ENCODE results near the gene HEXIM1.

HEXIM1 gene

GRCh38 chr17:45115871-45116270 lies 32.4 kb upstream of the HEXIM1 start:
- no peak for TF ChIP-seq Cebpa-rat (IDR thresholded peaks at IDR 0.05)
- Histone ChIP-seq H3K9me3 (replicated peaks in 1 of 11) (no peaks in the 10 kb centered on the region), H3K27ac (peak overlapping the region in 3 of 11 experiments; percentile 19 to 23 (median 21); a peak in 3 of 22 replicates), H4K20me1 (peaks cover 0 to 17% (median 0%) of the 10 kb centered on the region in 11 experiments; a peak in 5 of 22 replicates), H3K27me3 (peaks cover 0 to 2% (median 0%) of the 10 kb centered on the region in 11 experiments; a peak in 3 of 22 replicates), H3K4me3 (no peak overlapping the region), H3K36me3 (peaks cover 0 to 36% (median 0%) of the 10 kb centered on the region in 11 experiments; a peak in 3 of 22 replicates), H3K4me1 (peaks cover 45 to 83% (median 70%) of the 10 kb centered on the region in 10 experiments), H3K4me2 (peak overlapping the region; percentile 9 to 65 (median 40); a peak in 20 of 22 replicates), H3K9ac (peak overlapping the region in 1 of 11 experiments; percentile 12; a peak in 2 of 22 replicates)

DNA sequence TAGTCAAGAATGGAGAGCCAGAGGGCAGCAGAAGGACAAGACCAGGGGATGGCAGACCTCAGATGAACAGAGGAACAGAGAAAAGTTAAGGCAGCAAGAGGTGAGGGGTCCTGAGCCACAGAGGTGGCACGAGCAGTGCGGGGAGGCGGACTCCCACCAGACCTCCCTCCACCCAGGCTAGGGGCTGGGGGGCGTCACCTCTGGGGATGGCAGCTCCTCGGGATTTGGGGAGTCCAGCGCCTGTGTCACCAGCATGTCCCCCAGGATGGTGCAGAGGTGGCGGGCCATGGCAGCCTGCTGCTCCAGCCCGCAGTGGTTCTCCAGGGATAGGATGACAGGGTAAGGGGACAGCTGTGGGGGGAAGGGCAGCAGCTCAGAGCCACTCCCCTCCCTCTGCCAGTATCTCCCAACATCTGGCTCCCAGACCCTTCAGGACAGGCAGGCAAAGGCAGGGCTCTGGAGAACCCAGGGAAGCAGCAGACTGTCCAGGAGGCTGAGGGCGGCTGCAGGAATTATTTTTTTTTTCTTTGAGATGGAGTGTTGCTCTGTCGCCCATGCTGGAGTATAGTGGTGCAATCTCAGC lies 31.8 kb upstream of the HEXIM1 start:
- Histone ChIP-seq H3K36me3 (peaks cover 0 to 39% (median 0%) of the 10 kb centered on the region in 11 experiments; a peak in 3 of 22 replicates), H3K4me1 (peaks cover 38 to 76% (median 64%) of the 10 kb centered on the region in 10 experiments), H3K9me3 (replicated peaks in 1 of 11) (no peaks in the 10 kb centered on the region), H3K27ac (peak overlapping the region in 2 of 11 experiments; percentile 19 to 21; a peak in 1 of 22 replicates), H3K9ac (no peak overlapping the region; a peak in 1 of 22 replicates), H3K27me3 (peaks cover 0 to 8% (median 0%) of the 10 kb centered on the region in 11 experiments; a peak in 5 of 22 replicates), H3K4me3 (no peak overlapping the region), H3K4me2 (peak overlapping the region; percentile 9 to 65 (median 40); a peak in 20 of 22 replicates), H4K20me1 (peaks cover 0 to 21% (median 0%) of the 10 kb centered on the region in 11 experiments; a peak in 6 of 22 replicates)
- no peak for TF ChIP-seq Cebpa-rat (IDR thresholded peaks at IDR 0.05)

DNA sequence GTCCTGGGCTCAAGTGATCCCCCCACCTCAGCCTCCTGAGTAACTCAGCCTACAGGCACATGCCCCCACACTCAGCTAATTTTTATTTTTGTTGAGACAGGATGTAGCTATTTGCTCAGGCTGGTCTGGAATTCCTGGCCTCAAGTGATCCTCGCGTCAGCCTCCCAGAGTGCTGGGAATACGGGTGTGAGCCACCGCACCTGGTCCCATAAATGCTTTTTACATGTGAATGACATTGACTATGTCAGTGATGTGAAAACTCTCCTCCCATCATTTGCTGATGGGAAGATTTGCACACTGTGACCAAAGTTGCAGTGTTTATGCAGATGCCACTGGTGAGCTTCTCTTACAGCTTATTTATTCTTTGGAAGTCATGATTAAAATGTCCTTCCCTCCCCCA lies 30.9 kb upstream of the HEXIM1 start:
- peaks cover 0 to 39% (median 0%) of the 10 kb centered on the region in 11 experiments; a peak in 3 of 22 replicates for H3K36me3 ChIP-seq
- peaks cover 0 to 9% (median 0%) of the 10 kb centered on the region in 11 experiments; a peak in 5 of 22 replicates for H3K27me3 ChIP-seq
- H3K4me1 ChIP-seq, result peaks cover 35 to 75% (median 56%) of the 10 kb centered on the region in 10 experiments
- no peak for TF ChIP-seq Cebpa-rat (IDR thresholded peaks at IDR 0.05)
- H3K27ac ChIP-seq, result no peak overlapping the region
- no peaks in the 10 kb centered on the region for H3K9me3 ChIP-seq (replicated peaks in 1 of 11)
- H3K9ac ChIP-seq, result no peak overlapping the region
- no peak overlapping the region for H3K4me3 ChIP-seq
- H4K20me1 ChIP-seq, result peaks cover 0 to 21% (median 0%) of the 10 kb centered on the region in 11 experiments; a peak in 5 of 22 replicates
- H3K4me2 ChIP-seq, result no peak overlapping the region

GRCh38 chr17:45117848-45118646 lies 30.2 kb upstream of the HEXIM1 start:
- Histone ChIP-seq H3K27me3 (peaks cover 0 to 9% (median 0%) of the 10 kb centered on the region in 11 experiments; a peak in 5 of 22 replicates), H3K4me3 (no peak overlapping the region), H3K9me3 (replicated peaks in 1 of 11) (no peaks in the 10 kb centered on the region), H3K9ac (no peak overlapping the region), H4K20me1 (peaks cover 0 to 21% (median 0%) of the 10 kb centered on the region in 11 experiments; a peak in 5 of 22 replicates), H3K36me3 (peaks cover 0 to 38% (median 0%) of the 10 kb centered on the region in 11 experiments; a peak in 3 of 22 replicates), H3K27ac (no peak overlapping the region), H3K4me1 (peaks cover 35 to 75% (median 49%) of the 10 kb centered on the region in 10 experiments), H3K4me2 (no peak overlapping the region)
- TF ChIP-seq Cebpa-rat (IDR thresholded peaks at IDR 0.05), result no peak

- H3K4me1 ChIP-seq, result peaks cover 35 to 75% (median 48%) of the 10 kb centered on the region in 10 experiments
- no peak overlapping the region for H3K9ac ChIP-seq
- TF ChIP-seq Cebpa-rat (IDR thresholded peaks at IDR 0.05), result no peak
- H3K9me3 ChIP-seq (replicated peaks in 1 of 11), result no peaks in the 10 kb centered on the region
- no peak overlapping the region for H3K27ac ChIP-seq
- H3K27me3 ChIP-seq, result peaks cover 0 to 9% (median 0%) of the 10 kb centered on the region in 11 experiments; a peak in 5 of 22 replicates
- no peak overlapping the region for H3K4me3 ChIP-seq
- H3K36me3 ChIP-seq, result peaks cover 0 to 32% (median 0%) of the 10 kb centered on the region in 11 experiments; a peak in 3 of 22 replicates
- peaks cover 0 to 26% (median 0%) of the 10 kb centered on the region in 11 experiments; a peak in 7 of 22 replicates for H4K20me1 ChIP-seq
- peak overlapping the region in 5 of 11 experiments; percentile 52 to 69 (median 68); a peak in 7 of 22 replicates for H3K4me2 ChIP-seq
Measured at GRCh38 chr17:45118691-45119090, 29.6 kb upstream of the HEXIM1 start.

DNA sequence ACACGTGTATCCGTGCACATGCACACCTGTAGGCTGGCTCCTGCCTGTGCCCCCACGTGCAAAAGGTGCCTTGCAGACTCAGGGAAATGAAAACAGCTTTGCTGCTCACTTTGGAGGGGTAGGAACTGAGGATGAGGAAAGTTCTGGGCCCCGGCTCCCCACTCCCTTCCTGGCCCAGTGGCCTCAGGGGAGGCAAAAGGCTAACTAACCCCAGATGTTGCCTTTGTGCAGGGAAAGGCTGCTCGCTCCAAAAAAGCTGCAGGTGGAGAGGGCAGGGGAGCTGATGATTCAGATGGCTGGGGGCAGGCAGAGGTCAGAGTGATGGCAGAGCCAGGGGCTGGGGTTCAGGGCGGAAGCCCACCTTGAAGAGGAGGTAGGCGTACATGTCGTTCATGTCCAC lies 28.3 kb upstream of the HEXIM1 start:
- Histone ChIP-seq H3K9me3 (replicated peaks in 1 of 11) (no peaks in the 10 kb centered on the region), H4K20me1 (peaks cover 0 to 27% (median 0%) of the 10 kb centered on the region in 11 experiments; a peak in 7 of 22 replicates), H3K27ac (no peak overlapping the region), H3K27me3 (peaks cover 0 to 9% (median 0%) of the 10 kb centered on the region in 11 experiments; a peak in 5 of 22 replicates), H3K4me2 (peak overlapping the region in 8 of 11 experiments; percentile 36 to 69 (median 62); a peak in 16 of 22 replicates), H3K36me3 (peaks cover 0 to 31% (median 0%) of the 10 kb centered on the region in 11 experiments; a peak in 3 of 22 replicates), H3K4me1 (peaks cover 36 to 75% (median 47%) of the 10 kb centered on the region in 10 experiments), H3K4me3 (no peak overlapping the region), H3K9ac (no peak overlapping the region)
- TF ChIP-seq Cebpa-rat (IDR thresholded peaks at IDR 0.05), result no peak

DNA sequence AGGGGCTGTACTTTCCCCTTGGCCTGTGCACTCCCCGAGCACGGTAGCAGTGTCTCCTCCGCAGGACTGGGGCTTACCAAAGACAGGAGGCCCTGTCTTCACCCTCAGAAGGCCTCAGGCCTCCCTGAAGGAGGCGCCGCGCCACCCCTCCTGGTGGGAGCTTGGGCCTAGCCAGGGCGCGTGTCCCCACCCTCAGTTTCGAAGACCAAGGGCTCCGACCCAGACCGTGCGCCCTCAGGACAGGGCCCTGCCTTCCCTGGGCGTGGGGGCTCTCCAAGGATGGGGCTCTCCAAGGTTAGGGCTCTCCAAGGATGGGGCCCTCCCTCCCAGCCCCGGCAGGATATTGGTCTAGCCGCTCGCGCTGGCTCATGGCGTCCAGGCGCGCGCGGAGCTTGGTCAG lies 27.7 kb upstream of the HEXIM1 start:
- H3K4me1 ChIP-seq, result peaks cover 36 to 72% (median 49%) of the 10 kb centered on the region in 10 experiments
- peaks cover 0 to 31% (median 0%) of the 10 kb centered on the region in 11 experiments; a peak in 3 of 22 replicates for H3K36me3 ChIP-seq
- peaks cover 0 to 27% (median 0%) of the 10 kb centered on the region in 11 experiments; a peak in 7 of 22 replicates for H4K20me1 ChIP-seq
- no peak overlapping the region for H3K27ac ChIP-seq
- H3K9ac ChIP-seq, result no peak overlapping the region
- TF ChIP-seq Cebpa-rat (IDR thresholded peaks at IDR 0.05), result no peak
- H3K4me2 ChIP-seq, result peak overlapping the region in 8 of 11 experiments; percentile 36 to 69 (median 62); a peak in 11 of 22 replicates
- peaks cover 0 to 9% (median 0%) of the 10 kb centered on the region in 11 experiments; a peak in 5 of 22 replicates for H3K27me3 ChIP-seq
- no peak overlapping the region for H3K4me3 ChIP-seq
- no peaks in the 10 kb centered on the region for H3K9me3 ChIP-seq (replicated peaks in 1 of 11)

DNA sequence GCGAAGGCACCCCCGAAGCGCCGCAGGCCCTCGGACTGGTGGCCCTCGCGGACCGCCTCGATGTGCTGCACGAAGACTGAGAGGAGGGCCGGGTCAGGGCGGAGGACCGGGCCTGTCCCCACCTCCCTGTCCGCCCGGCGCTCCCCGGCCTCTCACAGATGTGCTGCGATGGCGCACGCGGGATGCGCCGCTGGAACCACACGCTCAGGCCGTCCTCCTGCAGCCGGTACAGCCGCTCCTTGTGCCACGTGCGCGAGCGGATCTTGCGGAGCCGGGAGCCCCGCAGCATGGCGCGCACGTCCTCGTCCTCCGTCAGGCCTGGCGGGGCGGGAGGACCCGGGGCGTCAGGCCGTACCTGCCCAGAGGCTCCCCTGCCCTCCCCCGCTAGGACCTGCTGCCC lies 27.2 kb upstream of the HEXIM1 start:
- Histone ChIP-seq H3K4me1 (peaks cover 34 to 67% (median 45%) of the 10 kb centered on the region in 10 experiments), H3K27me3 (peaks cover 0 to 9% (median 0%) of the 10 kb centered on the region in 11 experiments; a peak in 5 of 22 replicates), H4K20me1 (peaks cover 0 to 27% (median 0%) of the 10 kb centered on the region in 11 experiments; a peak in 7 of 22 replicates), H3K4me3 (no peak overlapping the region), H3K36me3 (peaks cover 0 to 31% (median 0%) of the 10 kb centered on the region in 11 experiments; a peak in 3 of 22 replicates), H3K4me2 (no peak overlapping the region), H3K9me3 (replicated peaks in 1 of 11) (no peaks in the 10 kb centered on the region), H3K9ac (no peak overlapping the region), H3K27ac (no peak overlapping the region)
- TF ChIP-seq Cebpa-rat (IDR thresholded peaks at IDR 0.05), result no peak
